Activated effector memory CD4-positive, alpha-beta T cell treated with Interleukin-2 at 50 U/mL for 16 hours (primary cell): ENCODE data around the gene HOMER2.
"Not testable (repeated sequence)": the region's sequence is repeated elsewhere in the genome, so short reads cannot be mapped to it uniquely, and the experiment has no call there.

Experiments used
- DNase-seq: peaks from one replicate; pipeline ENCODE4 v3.0.0-alpha.2; 2020

Gene HOMER2

GRCh38 chr15:82892573-82892972 is 59.9 kb downstream of the HOMER2 start:
- DNase-seq, result no peak

- DNase-seq, result no peak
Measured at GRCh38 chr15:82890995-82891390, 61.5 kb downstream of the HOMER2 start.

GRCh38 chr15:82890338-82890994 is 62.1 kb downstream of the HOMER2 start:
- no peak for DNase-seq

- DNase-seq, result no peak
Measured at GRCh38 chr15:82882273-82882928, 70.1 kb downstream of the HOMER2 start.

GRCh38 chr15:82881747-82882146 is 70.8 kb downstream of the HOMER2 start:
- DNase-seq, result no peak

- no peak for DNase-seq
Measured at GRCh38 chr15:82880704-82881103, 71.8 kb downstream of the HOMER2 start.

GRCh38 chr15:82878325-82878724 is 74.2 kb downstream of the HOMER2 start:
- no peak for DNase-seq

- no peak for DNase-seq
Measured at GRCh38 chr15:82877825-82878224, 74.7 kb downstream of the HOMER2 start.

GRCh38 chr15:82875411-82876003 is 77.0 kb downstream of the HOMER2 start:
- DNase-seq, result no peak

GRCh38 chr15:82874961-82875360 is 77.6 kb downstream of the HOMER2 start:
- DNase-seq, result no peak

- DNase-seq, result no peak
Measured at GRCh38 chr15:82874267-82874666, 78.3 kb downstream of the HOMER2 start.

- no peak for DNase-seq
Measured at GRCh38 chr15:82873000-82873680, 79.4 kb downstream of the HOMER2 start.

GRCh38 chr15:82871832-82872484 is 80.6 kb downstream of the HOMER2 start:
- DNase-seq, result no peak

- no peak for DNase-seq
Measured at GRCh38 chr15:82871358-82871757, 81.2 kb downstream of the HOMER2 start.

GRCh38 chr15:82870727-82871320 is 81.7 kb downstream of the HOMER2 start:
- no peak for DNase-seq

GRCh38 chr15:82865981-82866380 is 86.5 kb downstream of the HOMER2 start:
- DNase-seq, result not testable (repeated sequence)

- not testable (repeated sequence) for DNase-seq
Measured at GRCh38 chr15:82865581-82865980, 86.9 kb downstream of the HOMER2 start.

- no peak for DNase-seq
Measured at GRCh38 chr15:82864967-82865366, 87.6 kb downstream of the HOMER2 start.

GRCh38 chr15:82862886-82863285 is 89.6 kb downstream of the HOMER2 start:
- no peak for DNase-seq

GRCh38 chr15:82858932-82859331 is 93.6 kb downstream of the HOMER2 start:
- DNase-seq, result no peak

- DNase-seq, result no peak
Measured at GRCh38 chr15:82856397-82857170, 95.9 kb downstream of the HOMER2 start.
